ENCODE data around the gene NCKAP5.

The NCKAP5 gene

GRCh38 chr2:133405252-133405651 is 163.0 kb downstream of the NCKAP5 start:
- no peak for DNase-seq (ENCODE audit: low read depth in 2 of 3, low spot score in 2 of 3)

GRCh38 chr2:133400411-133400810 is 167.9 kb downstream of the NCKAP5 start:
- no peak for DNase-seq (ENCODE audit: low read depth in 2 of 3, low spot score in 2 of 3)

GRCh38 chr2:133393895-133394294 is 174.4 kb downstream of the NCKAP5 start:
- no peak for DNase-seq (ENCODE audit: low read depth in 2 of 3, low spot score in 2 of 3)

GRCh38 chr2:133390156-133390555 is 178.1 kb downstream of the NCKAP5 start:
- DNase-seq (ENCODE audit: low read depth in 2 of 3, low spot score in 2 of 3), result no peak

- no peak for DNase-seq (ENCODE audit: low read depth in 2 of 3, low spot score in 2 of 3)
Observed at GRCh38 chr2:133389569-133389968, 178.7 kb downstream of the NCKAP5 start.

- DNase-seq (ENCODE audit: low read depth in 2 of 3, low spot score in 2 of 3), result no peak
Observed at GRCh38 chr2:133382566-133382965, 185.7 kb downstream of the NCKAP5 start.

- no peak for DNase-seq (ENCODE audit: low read depth in 2 of 3, low spot score in 2 of 3)
Observed at GRCh38 chr2:133380991-133381390, 187.3 kb downstream of the NCKAP5 start.

GRCh38 chr2:133378928-133379549 is 189.2 kb downstream of the NCKAP5 start:
- no peak for DNase-seq (ENCODE audit: low read depth in 2 of 3, low spot score in 2 of 3)

GRCh38 chr2:133378386-133378785 is 189.9 kb downstream of the NCKAP5 start:
- DNase-seq (ENCODE audit: low read depth in 2 of 3, low spot score in 2 of 3), result no peak

GRCh38 chr2:133377599-133377998 is 190.7 kb downstream of the NCKAP5 start:
- no peak for DNase-seq (ENCODE audit: low read depth in 2 of 3, low spot score in 2 of 3)

GRCh38 chr2:133377021-133377481 is 191.2 kb downstream of the NCKAP5 start:
- DNase-seq (ENCODE audit: low read depth in 2 of 3, low spot score in 2 of 3), result no peak

- DNase-seq (ENCODE audit: low read depth in 2 of 3, low spot score in 2 of 3), result no peak
Observed at GRCh38 chr2:133374781-133375180, 193.5 kb downstream of the NCKAP5 start.

GRCh38 chr2:133371286-133371685 is 197.0 kb downstream of the NCKAP5 start:
- no peak for DNase-seq (ENCODE audit: low read depth in 2 of 3, low spot score in 2 of 3)

GRCh38 chr2:133369901-133370658 is 198.2 kb downstream of the NCKAP5 start:
- DNase-seq (ENCODE audit: low read depth in 2 of 3, low spot score in 2 of 3), result no peak

- DNase-seq (ENCODE audit: low read depth in 2 of 3, low spot score in 2 of 3), result no peak
Observed at GRCh38 chr2:133365117-133365516, 203.1 kb downstream of the NCKAP5 start.

- DNase-seq (ENCODE audit: low read depth in 2 of 3, low spot score in 2 of 3), result no peak
Observed at GRCh38 chr2:133364636-133365035, 203.6 kb downstream of the NCKAP5 start.

GRCh38 chr2:133363884-133364283 is 204.4 kb downstream of the NCKAP5 start:
- DNase-seq (ENCODE audit: low read depth in 2 of 3, low spot score in 2 of 3), result no peak

- no peak for DNase-seq (ENCODE audit: low read depth in 2 of 3, low spot score in 2 of 3)
Observed at GRCh38 chr2:133362061-133362476, 206.2 kb downstream of the NCKAP5 start.

- no peak for DNase-seq (ENCODE audit: low read depth in 2 of 3, low spot score in 2 of 3)
Observed at GRCh38 chr2:133360882-133361281, 207.4 kb downstream of the NCKAP5 start.

- DNase-seq (ENCODE audit: low read depth in 2 of 3, low spot score in 2 of 3), result no peak
Observed at GRCh38 chr2:133360190-133360589, 208.1 kb downstream of the NCKAP5 start.

GRCh38 chr2:133352719-133353118 is 215.5 kb downstream of the NCKAP5 start:
- DNase-seq (ENCODE audit: low read depth in 2 of 3, low spot score in 2 of 3), result no peak

- no peak for DNase-seq (ENCODE audit: low read depth in 2 of 3, low spot score in 2 of 3)
Observed at GRCh38 chr2:133346654-133347053, 221.6 kb downstream of the NCKAP5 start.

- no peak for DNase-seq (ENCODE audit: low read depth in 2 of 3, low spot score in 2 of 3)
Observed at GRCh38 chr2:133345638-133346037, 222.6 kb downstream of the NCKAP5 start.
